IPS DF 4.7 (cell line): ENCODE results near the gene KCNH5.
"Not testable (repeated sequence)": the region's sequence is repeated elsewhere in the genome, so short reads cannot be mapped to it uniquely, and the experiment has no call there.

Experiments
- DNase-seq: peaks from one replicate; pipeline ENCODE4 v3.0.0-alpha.2; 2013; ENCODE audit warnings: low spot score; ENCODE audit errors: extremely low read depth

Gene KCNH5

DNA sequence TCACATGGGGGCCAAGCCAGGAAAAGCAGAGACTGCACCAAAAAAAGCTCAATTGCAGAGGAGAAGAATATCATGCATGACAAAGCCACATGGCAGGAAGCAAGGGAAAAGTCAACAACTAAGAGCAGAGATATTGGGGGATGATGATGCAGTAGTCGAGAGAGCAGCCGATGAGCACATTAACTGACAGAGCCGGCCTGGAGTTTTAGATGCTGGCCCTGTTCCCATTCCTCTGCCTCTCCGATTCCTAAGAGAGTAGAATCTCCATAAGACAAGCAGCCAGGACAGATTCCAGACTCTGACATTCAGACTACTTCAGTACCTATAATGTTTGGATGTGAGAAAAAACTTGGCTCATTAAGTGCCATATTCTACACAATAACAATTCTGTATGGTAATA, 155.9 kb downstream of the KCNH5 start:
- DNase-seq, result no peak

DNA sequence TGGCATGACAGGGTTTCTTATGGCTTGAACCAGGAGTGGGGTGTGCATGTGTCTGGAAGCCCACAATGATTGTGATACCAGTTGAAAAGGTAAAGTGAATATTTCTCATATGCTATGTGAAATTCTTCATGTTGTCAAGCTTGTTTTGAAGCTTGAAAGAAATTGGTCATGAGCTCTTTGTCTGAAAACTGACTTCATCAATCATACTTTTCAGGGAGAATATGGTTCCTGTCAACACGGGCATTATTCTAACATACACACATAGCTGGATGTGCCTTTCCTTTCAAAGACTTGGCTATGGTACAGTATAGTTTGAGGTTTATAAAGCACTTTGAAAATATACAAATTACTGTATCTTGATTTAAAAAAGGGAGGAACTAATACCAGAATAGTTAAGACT, 158.8 kb downstream of the KCNH5 start:
- no peak for DNase-seq

DNA sequence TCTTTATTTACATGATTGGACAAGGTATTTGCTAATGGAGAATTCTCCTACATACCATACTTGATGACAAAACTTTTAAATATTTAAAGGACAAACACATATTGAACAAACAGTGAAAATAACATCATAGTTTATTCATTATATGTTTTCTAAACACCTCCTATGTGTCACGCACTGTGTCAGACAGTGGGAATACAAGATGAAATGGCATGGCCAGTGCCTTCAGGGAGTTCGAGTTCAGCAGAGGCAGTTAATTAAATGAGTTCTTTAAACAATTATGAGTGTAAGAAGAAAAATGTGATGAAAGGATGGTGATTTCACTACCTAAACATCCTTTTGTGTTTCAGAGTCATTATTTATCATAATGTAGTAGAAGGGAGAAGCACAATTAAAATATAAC, 159.8 kb downstream of the KCNH5 start:
- no peak for DNase-seq

DNA sequence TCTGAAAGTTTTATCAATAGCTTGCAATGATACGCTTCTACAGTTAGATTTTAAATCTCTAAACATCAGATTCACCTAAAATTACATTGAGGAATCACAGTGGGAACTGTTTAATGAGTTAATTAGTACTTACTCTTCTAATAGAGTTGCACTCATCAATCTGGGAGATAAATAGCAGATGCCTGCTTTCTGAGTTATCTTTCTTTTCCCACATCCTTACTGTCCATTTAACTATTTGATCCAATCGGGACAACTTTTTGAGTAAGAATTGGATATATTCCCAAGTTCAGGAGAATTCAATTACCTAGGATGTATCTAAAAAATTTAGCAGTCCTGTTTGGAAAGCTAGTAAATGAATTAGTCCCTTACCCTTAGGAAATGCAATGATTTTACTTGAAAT, 162.3 kb downstream of the KCNH5 start:
- no peak for DNase-seq

DNA sequence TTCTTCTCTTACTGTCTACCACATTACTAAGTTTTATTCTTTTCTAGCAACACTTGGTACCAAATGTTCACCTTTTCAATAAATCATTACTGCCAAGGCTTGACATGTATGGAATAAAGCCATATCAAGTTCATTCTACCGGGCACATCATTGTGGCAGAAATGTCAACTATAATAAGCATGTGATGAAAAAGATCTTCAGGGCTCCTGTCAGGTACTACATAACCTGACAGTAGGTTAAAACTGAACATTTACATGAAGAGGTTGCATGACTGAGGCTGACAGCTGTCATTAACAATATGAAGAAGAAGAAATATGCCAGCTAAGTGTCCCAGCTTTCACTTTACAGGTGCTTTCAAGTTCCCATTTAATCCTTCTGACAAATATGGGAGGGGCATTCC, 178.9 kb downstream of the KCNH5 start:
- no peak for DNase-seq

DNA sequence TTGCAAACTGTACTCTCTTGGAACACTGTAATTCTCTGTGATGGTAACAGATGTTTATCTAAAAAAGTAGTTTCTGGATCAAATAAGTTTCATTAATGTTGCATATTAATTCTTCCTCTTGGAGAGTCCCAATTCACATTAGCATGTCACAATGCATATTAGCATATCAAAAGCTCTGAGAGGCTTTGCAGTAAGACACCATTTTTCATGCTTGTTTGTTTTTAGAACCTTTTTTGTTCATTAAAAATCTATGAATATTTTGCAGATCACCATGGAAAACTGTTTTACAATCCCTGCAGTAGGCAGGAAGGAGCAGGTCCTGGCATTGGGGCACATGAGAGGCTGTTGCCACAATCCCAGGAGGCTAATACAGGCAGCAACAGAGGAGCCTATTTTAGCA, 180.7 kb downstream of the KCNH5 start:
- DNase-seq, result no peak

DNA sequence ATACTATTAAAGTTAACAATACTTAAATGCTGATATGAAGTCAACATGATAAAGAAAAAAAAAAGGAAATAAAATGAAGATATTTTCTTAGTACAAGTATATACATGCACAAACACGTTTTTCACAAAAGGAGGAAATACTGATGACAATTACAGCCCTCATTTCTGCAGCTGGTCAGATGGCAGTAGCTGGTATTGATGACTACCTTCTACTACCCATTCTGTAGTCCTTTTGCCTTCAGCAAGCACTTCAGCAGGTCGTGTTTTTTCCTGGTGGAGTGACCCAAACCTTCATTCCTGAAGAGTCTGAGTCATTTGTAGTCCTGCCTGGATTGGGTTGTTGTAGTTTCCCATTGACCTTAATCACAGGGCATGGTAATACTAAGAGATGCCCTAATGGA, 187.2 kb downstream of the KCNH5 start:
- not testable (repeated sequence) for DNase-seq

DNA sequence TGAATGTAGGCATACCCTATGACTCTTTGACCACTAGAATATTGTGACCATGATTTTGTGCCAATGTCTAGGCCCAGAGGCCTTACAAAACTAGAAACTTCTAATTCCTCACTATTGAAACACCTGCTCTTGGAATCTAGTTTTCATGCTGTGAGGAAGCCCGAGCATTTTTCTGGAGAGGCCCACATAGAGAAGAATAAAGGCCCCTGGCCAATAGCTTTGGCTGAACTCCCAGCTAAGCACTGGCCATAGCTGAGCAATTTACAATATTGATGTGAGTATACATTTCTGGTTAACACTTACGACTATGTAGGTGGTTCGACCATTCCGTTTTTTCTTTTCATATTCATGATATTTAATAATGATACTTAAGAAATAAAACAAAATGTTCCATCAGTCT, 190.3 kb downstream of the KCNH5 start:
- no peak for DNase-seq

DNA sequence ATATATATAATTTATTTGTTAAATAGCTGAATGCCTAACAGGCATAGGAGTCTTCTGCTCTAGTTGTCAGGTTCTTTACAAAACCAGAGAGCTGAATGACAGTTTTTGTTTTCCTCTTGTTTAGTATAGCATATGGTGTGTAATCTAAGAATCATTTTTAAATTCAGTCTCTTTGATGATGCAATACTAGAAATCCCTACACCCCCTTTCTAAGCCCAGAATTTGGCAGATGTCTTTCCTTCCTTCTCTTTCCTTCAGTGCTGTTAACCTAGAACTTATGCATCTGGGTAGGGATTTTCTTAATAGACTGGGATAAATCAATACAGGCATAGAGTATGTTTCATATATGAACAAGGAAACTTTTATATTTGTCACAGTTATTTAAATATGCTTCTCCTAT, 198.1 kb downstream of the KCNH5 start:
- DNase-seq, result no peak

DNA sequence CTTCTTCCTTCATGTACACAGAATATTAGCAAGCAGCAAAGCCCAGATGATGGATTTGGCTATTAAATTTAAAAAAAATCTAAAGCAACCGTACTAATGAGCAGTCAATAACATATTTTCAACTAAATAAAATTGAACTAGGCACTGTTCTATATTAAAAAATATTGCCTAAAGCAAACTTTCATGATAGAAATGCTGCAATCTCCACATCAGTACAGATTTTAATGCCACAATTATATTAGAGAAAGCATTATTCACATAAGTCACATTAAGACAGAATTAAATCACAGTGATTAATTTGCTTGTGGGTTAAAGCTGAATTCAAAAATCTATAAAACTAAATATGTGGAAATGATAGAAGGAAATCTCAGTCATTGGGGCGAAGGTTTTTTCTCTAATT, 200.7 kb downstream of the KCNH5 start:
- no peak for DNase-seq

DNA sequence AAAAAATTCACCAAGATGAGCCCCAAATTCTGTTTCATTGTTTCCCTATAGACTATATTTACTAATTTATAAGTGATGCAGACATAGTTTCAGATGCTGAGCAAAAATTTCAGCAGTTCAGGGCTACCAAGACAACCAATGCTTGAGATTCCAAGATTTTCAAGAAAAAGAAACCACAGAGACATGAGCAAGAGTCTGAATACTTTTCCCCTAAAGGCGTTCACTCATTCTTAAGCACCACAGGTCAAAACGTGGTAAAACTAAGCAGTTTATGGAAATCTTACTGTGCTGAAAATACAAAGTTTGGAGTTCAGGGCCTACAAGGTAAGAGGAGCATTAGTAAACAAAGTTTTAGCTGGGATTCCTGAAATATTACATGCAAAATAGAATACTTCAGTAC, 221.2 kb downstream of the KCNH5 start:
- no peak for DNase-seq

DNA sequence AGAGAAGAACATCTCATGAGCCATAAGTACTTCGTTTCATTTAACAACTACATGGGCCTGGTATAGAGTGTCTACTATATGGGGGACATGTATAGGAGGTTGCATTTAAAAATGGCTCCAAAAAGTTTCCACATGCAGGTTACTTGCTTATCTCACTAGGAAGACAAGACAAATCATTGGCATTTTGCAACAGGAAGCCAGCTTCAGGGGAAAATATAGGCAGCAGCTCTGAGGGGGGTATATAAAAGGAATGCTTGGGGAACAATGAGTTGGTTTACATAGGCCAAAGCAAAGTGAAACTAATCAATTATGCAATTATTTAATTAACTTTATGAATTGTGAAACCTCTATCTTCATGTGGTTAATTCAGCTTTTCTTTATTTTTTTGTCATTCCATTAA, 225.3 kb downstream of the KCNH5 start:
- no peak for DNase-seq

DNA sequence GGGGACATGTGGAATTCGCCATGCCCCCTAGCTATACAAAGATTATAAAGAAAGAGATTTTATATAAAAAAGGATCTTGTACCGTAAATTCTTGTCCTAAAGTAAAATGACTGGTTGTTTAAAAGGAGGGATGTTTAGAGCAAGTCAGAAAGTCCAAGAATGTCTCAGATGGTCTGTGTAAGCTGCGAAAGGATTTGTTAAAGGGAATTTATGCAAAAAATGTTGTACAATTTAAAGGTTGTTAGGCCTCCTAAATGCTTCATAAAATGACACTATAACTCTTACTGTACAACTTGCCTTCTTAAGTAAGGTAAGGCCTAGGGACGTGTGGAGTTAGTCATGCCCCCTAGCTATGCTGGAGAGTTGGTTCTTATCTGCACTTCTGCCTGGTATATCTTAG, 237.6 kb downstream of the KCNH5 start:
- DNase-seq, result no peak

DNA sequence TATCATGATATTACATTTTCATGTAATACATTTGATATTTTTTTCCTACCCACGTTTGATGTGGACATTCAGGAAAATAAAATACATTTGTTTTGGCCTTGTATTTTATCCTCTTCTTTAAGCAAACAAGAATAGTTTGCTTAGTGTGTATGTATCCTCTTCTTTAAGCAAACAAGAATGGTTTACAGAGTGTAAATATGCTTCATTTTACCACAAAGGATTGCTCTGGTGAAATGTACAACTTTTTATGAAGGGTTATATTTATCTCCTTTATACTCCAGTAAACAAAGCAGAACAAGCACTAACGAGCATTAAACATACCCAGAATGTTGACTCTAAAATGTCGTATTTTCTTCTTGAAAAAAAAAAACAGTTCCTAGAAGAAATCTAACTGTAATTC, 244.7 kb downstream of the KCNH5 start:
- DNase-seq, result no peak

DNA sequence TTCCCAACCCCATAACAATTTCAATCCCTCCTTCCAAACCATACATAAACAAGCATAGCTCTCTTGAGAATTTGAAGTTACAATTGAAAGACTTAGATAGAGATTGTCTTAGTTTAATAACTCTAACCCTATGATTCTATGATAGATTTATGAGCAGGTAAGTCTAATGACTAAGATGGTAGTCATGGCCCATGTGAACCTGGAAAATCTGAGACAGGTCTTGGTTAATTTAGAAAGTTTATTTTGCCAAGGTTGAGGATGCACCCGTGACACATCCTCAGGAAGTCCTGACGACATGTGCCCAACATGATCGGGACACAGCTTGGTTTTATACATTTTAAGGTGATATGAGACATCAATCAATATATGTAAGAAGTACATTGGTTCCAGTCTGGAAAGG, 248.8 kb downstream of the KCNH5 start:
- no peak for DNase-seq

DNA sequence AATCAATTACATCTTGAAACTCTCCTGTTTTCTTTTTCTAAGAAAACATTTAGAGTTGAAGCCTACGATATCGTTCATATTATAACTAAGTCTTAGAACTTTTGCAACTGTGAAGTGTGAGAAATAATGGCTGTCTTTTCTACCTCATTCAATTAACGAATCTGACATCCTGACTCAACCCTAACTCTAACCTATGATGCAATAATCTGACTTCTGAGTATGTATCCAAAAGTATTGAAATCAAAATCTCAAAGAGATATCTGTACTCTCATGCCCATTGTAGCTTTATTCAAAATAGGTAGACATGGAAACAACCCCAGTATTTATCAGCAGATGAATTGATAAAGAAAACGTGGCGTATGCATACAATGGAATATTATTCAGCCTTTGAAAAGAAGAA, 252.7 kb downstream of the KCNH5 start:
- no peak for DNase-seq

DNA sequence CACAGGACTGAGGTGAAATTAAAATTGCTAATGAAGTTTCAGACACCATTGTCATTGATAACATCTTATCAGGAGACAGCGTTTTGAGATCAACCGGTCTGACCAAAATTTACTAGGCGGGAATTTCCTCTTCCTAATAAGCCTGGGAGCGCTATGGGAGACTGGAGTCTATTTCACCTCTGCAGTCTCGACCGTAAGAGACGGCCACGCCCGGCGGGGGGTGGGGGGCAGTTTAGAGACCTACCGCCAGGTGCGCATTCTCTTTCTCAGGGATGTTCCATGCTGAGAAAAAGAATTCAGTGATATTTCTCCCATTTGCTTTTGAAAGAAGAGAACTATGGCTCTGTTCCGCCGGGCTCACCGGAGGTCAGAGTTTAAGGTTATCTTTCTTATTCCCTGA, 263.9 kb downstream of the KCNH5 start:
- DNase-seq, result peak; percentile 46

DNA sequence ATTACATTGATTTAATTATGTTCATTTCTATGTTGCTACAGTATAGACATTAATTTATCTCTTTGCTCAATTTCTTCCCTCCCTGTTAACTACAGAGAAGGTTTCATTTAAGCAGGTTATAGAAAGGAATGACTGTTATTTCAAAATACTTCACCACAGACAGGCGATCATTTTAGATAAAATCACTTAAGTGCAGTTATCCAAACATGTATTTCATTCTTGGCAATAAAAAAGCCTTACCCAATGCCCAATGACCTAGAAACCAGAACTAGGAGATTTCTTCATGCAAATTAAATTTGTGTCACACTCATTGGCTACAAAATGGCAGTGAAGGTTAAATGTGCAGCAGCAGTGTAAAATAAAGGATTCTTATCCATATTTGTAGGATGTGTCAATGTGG, 266.4 kb downstream of the KCNH5 start:
- DNase-seq, result no peak

DNA sequence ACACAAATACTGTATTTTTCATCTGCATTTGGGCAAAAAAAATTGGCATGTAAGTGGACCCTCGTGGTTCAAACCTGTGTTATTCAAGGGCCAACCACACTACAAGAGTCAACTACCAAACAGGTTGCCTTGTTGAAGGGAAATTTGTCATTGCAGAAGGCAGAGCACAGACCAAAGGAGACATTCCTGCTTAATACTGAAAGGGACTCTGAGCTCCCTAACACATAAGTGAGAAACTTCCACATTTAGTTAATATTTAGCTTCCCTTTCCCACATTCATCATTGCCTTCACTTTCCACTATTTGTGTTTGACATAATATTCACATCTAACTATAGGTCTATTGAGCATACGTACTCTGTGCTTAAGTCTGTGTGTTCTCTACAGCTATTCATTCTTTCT, 266.9 kb downstream of the KCNH5 start:
- no peak for DNase-seq

DNA sequence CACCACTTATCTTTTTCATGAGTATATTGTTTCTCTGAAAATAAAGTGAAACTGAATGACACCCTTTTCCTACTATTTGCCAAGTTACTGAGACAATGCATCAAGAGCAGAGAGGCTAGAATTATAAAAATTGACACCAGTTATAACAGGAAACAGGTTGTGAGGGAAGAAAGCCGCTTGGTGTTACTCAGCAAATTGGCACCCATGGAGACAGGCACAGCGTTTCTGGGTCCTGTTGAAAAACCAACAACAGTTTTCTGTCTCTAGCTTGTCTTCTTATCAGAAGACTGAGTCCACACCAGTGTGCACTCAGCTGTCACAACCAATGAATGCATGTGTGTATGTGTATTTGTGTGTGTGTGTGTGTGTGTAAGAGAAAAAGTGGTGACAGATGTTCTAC, 267.7 kb downstream of the KCNH5 start:
- DNase-seq, result no peak

DNA sequence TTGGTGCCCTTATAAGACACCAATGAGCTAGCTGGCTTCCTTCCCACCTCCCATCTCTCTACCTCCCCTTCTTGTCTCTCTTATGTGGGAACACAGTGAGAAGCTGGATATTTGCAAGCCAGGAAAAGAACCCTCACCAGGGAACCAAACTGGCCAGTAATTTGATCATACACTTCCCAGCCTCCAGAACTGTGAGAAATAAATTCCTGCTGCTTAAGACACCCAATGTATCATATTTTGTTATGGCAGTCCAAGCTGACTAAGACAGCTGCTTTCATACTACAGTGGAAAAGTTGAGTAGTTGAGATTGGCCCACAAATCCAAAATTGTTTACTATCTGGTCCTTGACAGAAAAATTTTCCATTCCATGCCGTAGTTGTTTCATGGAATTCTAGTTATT, 269.0 kb downstream of the KCNH5 start:
- DNase-seq, result no peak

DNA sequence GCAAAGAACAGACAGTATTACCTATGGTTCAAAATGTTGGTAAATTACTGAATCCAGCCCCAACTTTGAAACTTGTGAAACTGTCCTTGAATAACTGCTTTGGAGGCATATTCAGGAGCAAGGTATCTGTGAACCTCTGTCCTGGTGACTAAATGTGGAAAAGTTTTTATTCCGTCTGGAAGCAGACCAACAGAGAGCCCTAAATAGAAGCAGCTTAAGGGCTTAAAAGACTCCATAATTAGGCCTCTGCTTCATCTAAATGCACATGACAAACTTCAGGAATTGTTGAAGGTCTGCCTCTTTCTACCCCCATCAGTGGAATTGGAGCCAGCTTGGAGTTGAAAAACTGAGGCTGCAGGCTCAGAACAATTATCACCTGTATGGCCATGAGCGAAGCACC, 276.5 kb downstream of the KCNH5 start:
- DNase-seq, result no peak

DNA sequence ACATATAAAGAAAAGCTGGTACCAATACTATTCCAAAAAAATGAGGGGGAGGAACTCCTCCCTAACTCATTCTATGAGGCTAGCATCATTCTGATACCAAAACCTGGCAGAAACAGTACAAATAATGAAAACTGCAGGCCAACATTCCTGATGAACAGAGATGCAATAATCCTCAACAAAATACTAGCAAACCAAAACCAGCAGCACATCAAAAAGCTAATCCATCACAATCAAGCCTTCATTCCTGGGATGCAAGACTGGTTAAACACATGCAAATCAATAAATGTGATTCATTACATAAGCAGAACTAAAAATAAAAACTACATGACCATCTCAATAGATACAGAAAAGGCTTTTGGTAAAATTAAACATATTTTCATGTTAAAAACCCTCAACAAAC, 281.3 kb downstream of the KCNH5 start:
- DNase-seq, result no peak

DNA sequence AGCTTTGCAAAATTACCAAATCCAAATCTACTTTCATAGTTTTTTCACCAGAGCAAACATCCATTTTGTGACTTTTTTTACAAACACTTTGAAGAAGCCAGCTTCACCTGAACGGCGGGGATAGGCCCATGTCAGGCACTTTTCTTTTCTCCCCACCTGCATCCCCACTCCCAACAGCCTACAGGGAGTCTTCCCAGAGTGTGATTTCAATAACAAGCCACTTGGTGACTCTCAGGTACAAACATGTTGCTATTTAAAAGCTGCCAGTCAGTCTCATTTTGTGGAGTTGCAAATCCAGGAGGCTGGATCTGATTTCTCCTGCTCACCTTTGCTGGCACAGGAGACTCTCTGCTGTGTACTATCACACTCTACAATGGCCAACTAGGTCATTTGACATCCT, 285.5 kb downstream of the KCNH5 start:
- no peak for DNase-seq

DNA sequence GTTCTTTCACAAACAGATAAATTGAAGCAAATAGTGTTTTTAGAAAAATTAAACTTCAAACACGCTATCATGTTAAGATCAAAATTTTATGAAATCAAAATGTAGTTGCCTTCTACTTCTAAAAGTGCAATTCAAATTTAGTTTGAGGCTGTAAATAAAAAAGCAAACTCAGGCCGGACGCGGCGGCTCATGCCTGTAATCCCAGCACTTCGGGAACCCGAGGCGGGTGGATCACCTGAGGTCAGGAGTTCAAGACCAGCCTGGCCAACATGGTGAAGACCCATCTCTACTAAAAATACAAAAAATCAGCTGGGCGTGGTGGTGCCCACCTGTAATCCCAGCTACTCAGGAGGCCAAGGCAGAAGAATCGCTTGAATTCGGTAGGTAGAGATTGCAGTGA, 298.4 kb downstream of the KCNH5 start:
- DNase-seq, result not testable (repeated sequence)
